OCI-LY1 (cell line): ENCODE data around the gene PCGF3.
"Not testable (repeated sequence)": the region's sequence is repeated elsewhere in the genome, so short reads cannot be mapped to it uniquely, and the experiment has no call there.

Experiments used
- EZH2 ChIP-seq: fragments of 200-600 bp; sonication (generic), shearing (Covaris generic); IDR thresholded peaks from 2 replicates; pipeline ENCODE4 v1.8.0; 2017; ENCODE audit warnings: borderline replicate concordance, mixed run types, mild to moderate bottlenecking, antibody characterized with exemption, low read length, moderate library complexity, mixed read lengths
- TF ChIP-seq, protein P1 (sequence below): fragments of 200-600 bp; sonication (generic), shearing (Covaris generic); IDR thresholded peaks from 2 replicates; pipeline ENCODE4 v1.5.1; 2017; ENCODE audit warnings: mild to moderate bottlenecking, antibody characterized with exemption, low read length, moderate library complexity, mixed read lengths

DNA sequence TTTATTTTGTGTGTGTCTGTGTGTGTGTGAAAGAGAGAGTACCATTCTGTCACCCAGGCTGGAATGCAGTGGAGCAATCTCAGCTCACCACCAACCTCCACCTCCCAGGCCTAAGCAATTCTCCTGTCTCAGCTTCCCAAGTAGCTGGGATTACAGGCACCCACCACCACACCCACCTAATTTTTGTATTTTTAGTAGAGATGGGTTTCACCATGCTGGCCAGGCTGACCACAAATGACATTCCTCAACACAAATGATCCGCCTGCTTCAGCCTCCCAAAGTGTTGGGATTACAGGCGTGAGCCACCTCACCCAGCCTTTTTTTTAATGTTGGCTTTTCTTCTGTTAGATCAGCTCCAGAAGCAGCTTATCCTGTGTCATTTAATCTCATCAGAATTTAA is 69.9 kb downstream of the PCGF3 start:
- TF ChIP-seq, protein P1, sequence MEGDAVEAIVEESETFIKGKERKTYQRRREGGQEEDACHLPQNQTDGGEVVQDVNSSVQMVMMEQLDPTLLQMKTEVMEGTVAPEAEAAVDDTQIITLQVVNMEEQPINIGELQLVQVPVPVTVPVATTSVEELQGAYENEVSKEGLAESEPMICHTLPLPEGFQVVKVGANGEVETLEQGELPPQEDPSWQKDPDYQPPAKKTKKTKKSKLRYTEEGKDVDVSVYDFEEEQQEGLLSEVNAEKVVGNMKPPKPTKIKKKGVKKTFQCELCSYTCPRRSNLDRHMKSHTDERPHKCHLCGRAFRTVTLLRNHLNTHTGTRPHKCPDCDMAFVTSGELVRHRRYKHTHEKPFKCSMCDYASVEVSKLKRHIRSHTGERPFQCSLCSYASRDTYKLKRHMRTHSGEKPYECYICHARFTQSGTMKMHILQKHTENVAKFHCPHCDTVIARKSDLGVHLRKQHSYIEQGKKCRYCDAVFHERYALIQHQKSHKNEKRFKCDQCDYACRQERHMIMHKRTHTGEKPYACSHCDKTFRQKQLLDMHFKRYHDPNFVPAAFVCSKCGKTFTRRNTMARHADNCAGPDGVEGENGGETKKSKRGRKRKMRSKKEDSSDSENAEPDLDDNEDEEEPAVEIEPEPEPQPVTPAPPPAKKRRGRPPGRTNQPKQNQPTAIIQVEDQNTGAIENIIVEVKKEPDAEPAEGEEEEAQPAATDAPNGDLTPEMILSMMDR: not testable (repeated sequence)
- not testable (repeated sequence) for TF ChIP-seq EZH2
